ENCODE results near the gene RTKN2.
"Not testable (repeated sequence)": the region's sequence is repeated elsewhere in the genome, so short reads cannot be mapped to it uniquely, and the experiment has no call there.

Gene RTKN2

GRCh38 chr10:62268399-62269114 lies at the start of gene RTKN2:
Gene RTKN2 (minus strand): TSS chr10:62268844. CDS start chr10:62268610, 234 bp downstream.
- DNase-seq (ENCODE audit: low read depth, low spot score) = peak; percentile 98

GRCh38 chr10:62317257-62317656 lies 48.6 kb upstream of the RTKN2 start:
- peak; percentile 11 for DNase-seq (ENCODE audit: low read depth, low spot score)

- no peak for DNase-seq (ENCODE audit: low read depth, low spot score)
Observed at GRCh38 chr10:62309254-62309653, 40.6 kb upstream of the RTKN2 start.

GRCh38 chr10:62308101-62308500 lies 39.5 kb upstream of the RTKN2 start:
- DNase-seq (ENCODE audit: low read depth, low spot score) = no peak

GRCh38 chr10:62307635-62308034 lies 39.0 kb upstream of the RTKN2 start:
- DNase-seq (ENCODE audit: low read depth, low spot score) = no peak

- DNase-seq (ENCODE audit: low read depth, low spot score) = no peak
Observed at GRCh38 chr10:62306663-62307062, 38.0 kb upstream of the RTKN2 start.

- no peak for DNase-seq (ENCODE audit: low read depth, low spot score)
Observed at GRCh38 chr10:62305813-62306212, 37.2 kb upstream of the RTKN2 start.

- no peak for DNase-seq (ENCODE audit: low read depth, low spot score)
Observed at GRCh38 chr10:62303922-62304321, 35.3 kb upstream of the RTKN2 start.

GRCh38 chr10:62302760-62303159 lies 34.1 kb upstream of the RTKN2 start:
- DNase-seq (ENCODE audit: low read depth, low spot score) = no peak

- DNase-seq (ENCODE audit: low read depth, low spot score) = no peak
Observed at GRCh38 chr10:62297857-62298256, 29.2 kb upstream of the RTKN2 start.

GRCh38 chr10:62284221-62284620 lies 15.6 kb upstream of the RTKN2 start:
- no peak for DNase-seq (ENCODE audit: low read depth, low spot score)

- not testable (repeated sequence) for DNase-seq (ENCODE audit: low read depth, low spot score)
Observed at GRCh38 chr10:62281348-62281747, 12.7 kb upstream of the RTKN2 start.

- DNase-seq (ENCODE audit: low read depth, low spot score) = not testable (repeated sequence)
Observed at GRCh38 chr10:62280392-62280791, 11.7 kb upstream of the RTKN2 start.

- DNase-seq (ENCODE audit: low read depth, low spot score) = no peak
Observed at GRCh38 chr10:62278441-62278910, 9.8 kb upstream of the RTKN2 start.

- no peak for DNase-seq (ENCODE audit: low read depth, low spot score)
Observed at GRCh38 chr10:62277971-62278370, 9.3 kb upstream of the RTKN2 start.

- no peak for DNase-seq (ENCODE audit: low read depth, low spot score)
Observed at GRCh38 chr10:62270020-62270419, 1.4 kb upstream of the RTKN2 start.

GRCh38 chr10:62268027-62268398 lies 631 bp downstream of the RTKN2 start:
- DNase-seq (ENCODE audit: low read depth, low spot score) = no peak

GRCh38 chr10:62266611-62267010 lies 2.0 kb downstream of the RTKN2 start:
- DNase-seq (ENCODE audit: low read depth, low spot score) = no peak

GRCh38 chr10:62266147-62266546 lies 2.5 kb downstream of the RTKN2 start:
- DNase-seq (ENCODE audit: low read depth, low spot score) = no peak

GRCh38 chr10:62264702-62265436 lies 3.8 kb downstream of the RTKN2 start:
- DNase-seq (ENCODE audit: low read depth, low spot score) = peak; percentile 89

GRCh38 chr10:62264126-62264525 lies 4.5 kb downstream of the RTKN2 start:
- DNase-seq (ENCODE audit: low read depth, low spot score) = no peak

- no peak for DNase-seq (ENCODE audit: low read depth, low spot score)
Observed at GRCh38 chr10:62261666-62262065, 7.0 kb downstream of the RTKN2 start.

- no peak for DNase-seq (ENCODE audit: low read depth, low spot score)
Observed at GRCh38 chr10:62259998-62260397, 8.6 kb downstream of the RTKN2 start.

Data from ELF-1 (cell line).